SK-N-SH treated with all-trans-retinoic acid at 6 μM for 48 hours (cell line): ENCODE results near the gene KCNG4.

Experiments used
- PATZ1 ChIP-seq: fragments of 250-450 bp; sonication (Bioruptor Pico); IDR thresholded peaks from 2 replicates; pipeline ENCODE4 v1.8.0; 2020; ENCODE audit warnings: mild to moderate bottlenecking, moderate library complexity, borderline replicate concordance
- TCF4 ChIP-seq: fragments of 250-450 bp; sonication (Bioruptor Pico); IDR thresholded peaks from 2 replicates; pipeline ENCODE4 v1.8.0; 2021; ENCODE audit warnings: mild to moderate bottlenecking, moderate library complexity, borderline replicate concordance
- ZFP3 ChIP-seq: fragments of 250-450 bp; sonication (Bioruptor Pico); IDR thresholded peaks from 2 replicates; pipeline ENCODE4 v1.5.0; 2020; ENCODE audit warnings: mild to moderate bottlenecking, moderate library complexity
- ZNF565 ChIP-seq: fragments of 450-650 bp; formaldehyde crosslinking; conservative IDR thresholded peaks from 2 replicates; pipeline ENCODE4 v1.5.0; 2020; ENCODE audit warnings: low read depth, mild to moderate bottlenecking, moderate library complexity
- ZNF8 ChIP-seq: fragments of 450-650 bp; formaldehyde crosslinking; IDR thresholded peaks from 2 replicates; pipeline ENCODE4 v1.5.0; 2020; ENCODE audit warnings: mild to moderate bottlenecking, moderate library complexity

GRCh38 chr16:84228256-84228838 is 11.5 kb downstream of the KCNG4 start:
- TF ChIP-seq PATZ1 (CRISPR knock-in tag) (no peak), TCF4 (CRISPR knock-in tag) (no peak), ZNF8 (CRISPR knock-in tag) (no peak), ZNF565 (CRISPR knock-in tag) (no peak), ZFP3 (CRISPR knock-in tag) (no peak)
